Parathyroid adenoma (tissue), 2 donors: ENCODE data around the gene SUPT20HL1.
"Not testable (repeated sequence)": the region's sequence is repeated elsewhere in the genome, so short reads cannot be mapped to it uniquely, and the experiment has no call there.

Experiments
- H2AFZ ChIP-seq: fragments of 300-600 bp; sonication (generic); one replicate; pipeline ENCODE4 v1.7.0; 2017; ENCODE audit warnings: antibody characterized with exemption, mild to moderate bottlenecking
- H3K27ac ChIP-seq: fragments of 300-600 bp; sonication (generic); one replicate; pipeline ENCODE4 v1.7.0; 2017
- H3K27me3 ChIP-seq: fragments of 300-600 bp; sonication (generic); one replicate; pipeline ENCODE4 v1.7.0; 2017; ENCODE audit warnings: low read length; ENCODE audit not compliant: control insufficient read depth, insufficient read depth
- H3K36me3 ChIP-seq: fragments of 300-600 bp; sonication (generic); one replicate; pipeline ENCODE4 v1.7.0; 2017; ENCODE audit warnings: low read length; ENCODE audit not compliant: control insufficient read depth, insufficient read depth
- H3K4me1 ChIP-seq: fragments of 300-600 bp; sonication (generic); one replicate; pipeline ENCODE4 v1.7.0; 2017; ENCODE audit warnings: control low read depth
- H3K4me2 ChIP-seq: fragments of 300-600 bp; sonication (generic); one replicate; pipeline ENCODE4 v1.7.0; 2017; ENCODE audit warnings: low read length
- H3K4me3 ChIP-seq: fragments of 300-600 bp; sonication (generic); one replicate; pipeline ENCODE4 v1.7.0; 2017; ENCODE audit warnings: low read depth, low read length
- H3K79me2 ChIP-seq: fragments of 300-600 bp; sonication (generic); one replicate; pipeline ENCODE4 v1.7.0; 2017; ENCODE audit warnings: control low read depth
- H3K9ac ChIP-seq: fragments of 300-600 bp; sonication (generic); one replicate; pipeline ENCODE4 v1.7.0; 2017; ENCODE audit warnings: mild to moderate bottlenecking
- H3K9me3 ChIP-seq: fragments of 300-600 bp; sonication (generic); one replicate; pipeline ENCODE4 v1.7.0; 2017; ENCODE audit warnings: low read length; ENCODE audit not compliant: control insufficient read depth
- TF ChIP-seq, protein P1 (sequence below): fragments of 300-600 bp; sonication (generic); IDR thresholded peaks from one replicate; pipeline ENCODE4 v1.7.0; 2017; ENCODE audit warnings: antibody characterized with exemption, mild to moderate bottlenecking
- donor health status: primary hyperparathyroidism.

Gene SUPT20HL1

DNA sequence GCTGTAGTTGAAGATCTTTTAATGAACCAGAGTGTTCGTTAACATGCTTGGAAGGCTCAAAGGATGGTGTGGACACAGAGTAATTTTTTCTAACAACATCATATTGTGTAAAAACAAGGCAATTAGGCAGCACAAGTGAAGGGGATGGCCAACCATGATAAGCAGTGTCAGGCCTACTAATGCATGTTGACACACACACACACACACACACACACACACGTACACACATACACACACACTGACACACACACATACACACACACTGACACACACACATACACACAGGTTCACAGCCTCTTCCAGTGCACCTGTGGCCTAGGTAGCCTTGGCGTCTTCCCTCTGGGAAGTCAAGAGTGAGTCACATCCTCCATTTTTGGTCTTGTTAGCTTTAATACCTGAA, at the start of gene SUPT20HL1:
Gene SUPT20HL1 (plus strand): TSS at position 368 of the 400 bp plus-strand sequence. CDS start 2,122 bp downstream, outside the sequence.
- TF ChIP-seq, protein P1, sequence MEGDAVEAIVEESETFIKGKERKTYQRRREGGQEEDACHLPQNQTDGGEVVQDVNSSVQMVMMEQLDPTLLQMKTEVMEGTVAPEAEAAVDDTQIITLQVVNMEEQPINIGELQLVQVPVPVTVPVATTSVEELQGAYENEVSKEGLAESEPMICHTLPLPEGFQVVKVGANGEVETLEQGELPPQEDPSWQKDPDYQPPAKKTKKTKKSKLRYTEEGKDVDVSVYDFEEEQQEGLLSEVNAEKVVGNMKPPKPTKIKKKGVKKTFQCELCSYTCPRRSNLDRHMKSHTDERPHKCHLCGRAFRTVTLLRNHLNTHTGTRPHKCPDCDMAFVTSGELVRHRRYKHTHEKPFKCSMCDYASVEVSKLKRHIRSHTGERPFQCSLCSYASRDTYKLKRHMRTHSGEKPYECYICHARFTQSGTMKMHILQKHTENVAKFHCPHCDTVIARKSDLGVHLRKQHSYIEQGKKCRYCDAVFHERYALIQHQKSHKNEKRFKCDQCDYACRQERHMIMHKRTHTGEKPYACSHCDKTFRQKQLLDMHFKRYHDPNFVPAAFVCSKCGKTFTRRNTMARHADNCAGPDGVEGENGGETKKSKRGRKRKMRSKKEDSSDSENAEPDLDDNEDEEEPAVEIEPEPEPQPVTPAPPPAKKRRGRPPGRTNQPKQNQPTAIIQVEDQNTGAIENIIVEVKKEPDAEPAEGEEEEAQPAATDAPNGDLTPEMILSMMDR: no peak
- H3K79me2 ChIP-seq: no peaks in the 10 kb centered on the region
- H3K4me1 ChIP-seq: no peaks in the 10 kb centered on the region
- no peaks in the 10 kb centered on the region for H3K27me3 ChIP-seq
- no peak within 1 kb of the TSS for H3K9ac ChIP-seq
- no peaks in the 10 kb centered on the region for H3K9me3 ChIP-seq
- no peak within 1 kb of the TSS for H3K4me3 ChIP-seq
- no peak within 1 kb of the TSS for H3K4me2 ChIP-seq
- no peak within 1 kb of the TSS for H2AFZ ChIP-seq
- no peak within 1 kb of the TSS for H3K27ac ChIP-seq
- no peaks in the 10 kb centered on the region for H3K36me3 ChIP-seq

DNA sequence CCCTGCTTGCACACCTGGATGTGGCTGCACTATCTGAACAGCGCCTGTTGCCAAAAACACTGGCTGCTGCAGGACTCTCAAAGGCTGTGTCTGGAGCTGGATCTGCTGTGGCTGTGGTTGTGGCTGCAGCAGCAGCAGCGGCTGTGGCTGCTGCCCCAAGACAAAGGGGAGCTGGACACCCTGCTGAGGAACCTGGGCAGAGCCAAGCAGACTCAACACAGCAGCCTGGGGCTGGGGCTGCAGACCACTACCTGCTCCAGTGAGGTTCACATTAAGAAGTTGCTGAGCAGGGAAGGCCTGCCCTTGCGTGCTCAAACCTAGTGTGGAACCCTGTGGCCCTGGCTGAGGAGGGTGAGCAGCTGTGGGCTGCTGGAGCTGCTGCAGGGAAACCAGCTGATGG, 49.5 kb upstream of the SUPT20HL1 start:
- H3K4me2 ChIP-seq, H3K27ac ChIP-seq, H3K4me3 ChIP-seq, H3K9ac ChIP-seq, H3K4me1 ChIP-seq, H3K27me3 ChIP-seq, H3K9me3 ChIP-seq, H2AFZ ChIP-seq, H3K79me2 ChIP-seq, H3K36me3 ChIP-seq: not testable (repeated sequence)

DNA sequence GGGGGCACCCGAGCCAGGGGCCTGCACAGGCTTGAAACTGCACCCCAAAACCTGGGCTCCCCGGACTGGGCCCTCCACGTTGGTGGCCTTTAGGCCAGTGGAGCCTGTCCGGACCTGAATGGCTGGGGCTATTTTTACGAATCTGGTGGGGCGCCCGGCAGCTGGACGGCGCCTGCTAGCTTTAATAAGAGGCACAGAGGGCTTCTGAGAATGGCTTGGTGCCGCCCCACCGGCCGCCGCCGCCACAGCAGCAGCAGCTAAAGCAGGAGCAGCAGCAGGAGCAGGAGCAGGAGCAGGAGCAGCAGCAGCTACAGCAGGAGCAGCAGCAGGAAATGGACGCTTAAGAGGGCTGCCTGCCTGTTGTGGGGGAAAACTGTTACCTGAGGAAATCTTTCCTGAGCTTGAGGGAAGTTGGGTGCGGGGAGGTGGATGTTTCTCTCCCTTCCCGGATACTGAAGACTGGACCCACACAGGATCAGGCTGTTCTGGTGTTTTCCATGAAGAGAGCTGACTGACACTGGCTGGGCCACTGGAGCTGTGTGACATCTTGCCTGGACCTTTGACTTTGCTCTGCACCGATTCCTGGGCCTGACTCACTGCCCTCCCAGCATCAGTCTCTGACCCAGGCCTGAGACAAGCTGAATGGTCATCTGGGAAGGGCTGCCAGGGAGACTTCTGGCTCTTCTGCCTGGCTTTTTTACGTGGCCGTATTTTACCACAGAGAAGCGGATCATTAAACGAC, 48.8 kb upstream of the SUPT20HL1 start:
- not testable (repeated sequence) for H3K36me3 ChIP-seq, H3K9ac ChIP-seq, H3K27me3 ChIP-seq, H3K4me2 ChIP-seq, H2AFZ ChIP-seq, H3K27ac ChIP-seq, H3K4me1 ChIP-seq, H3K9me3 ChIP-seq, H3K4me3 ChIP-seq, H3K79me2 ChIP-seq

DNA sequence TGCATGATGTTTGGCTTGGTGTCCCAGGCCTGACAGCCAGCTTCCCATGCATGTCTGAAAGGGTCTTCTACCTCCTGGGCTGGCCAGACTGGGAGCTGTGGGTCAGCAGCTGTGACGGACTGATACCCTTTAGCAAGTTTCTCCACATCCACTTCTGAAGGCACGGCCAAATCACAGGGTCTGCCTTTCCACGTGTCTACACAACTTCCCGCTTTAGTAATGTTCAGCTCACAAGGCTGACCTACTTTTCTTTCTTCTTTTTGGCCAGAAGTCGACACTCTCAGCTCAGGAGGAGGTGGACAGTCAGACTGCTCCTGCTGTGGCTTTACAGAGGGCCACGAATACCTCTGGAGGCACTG, 48.2 kb upstream of the SUPT20HL1 start:
- H3K27me3 ChIP-seq, H2AFZ ChIP-seq, H3K9ac ChIP-seq, H3K4me2 ChIP-seq, H3K4me3 ChIP-seq, H3K9me3 ChIP-seq, H3K36me3 ChIP-seq, H3K4me1 ChIP-seq, H3K79me2 ChIP-seq, H3K27ac ChIP-seq: not testable (repeated sequence)

DNA sequence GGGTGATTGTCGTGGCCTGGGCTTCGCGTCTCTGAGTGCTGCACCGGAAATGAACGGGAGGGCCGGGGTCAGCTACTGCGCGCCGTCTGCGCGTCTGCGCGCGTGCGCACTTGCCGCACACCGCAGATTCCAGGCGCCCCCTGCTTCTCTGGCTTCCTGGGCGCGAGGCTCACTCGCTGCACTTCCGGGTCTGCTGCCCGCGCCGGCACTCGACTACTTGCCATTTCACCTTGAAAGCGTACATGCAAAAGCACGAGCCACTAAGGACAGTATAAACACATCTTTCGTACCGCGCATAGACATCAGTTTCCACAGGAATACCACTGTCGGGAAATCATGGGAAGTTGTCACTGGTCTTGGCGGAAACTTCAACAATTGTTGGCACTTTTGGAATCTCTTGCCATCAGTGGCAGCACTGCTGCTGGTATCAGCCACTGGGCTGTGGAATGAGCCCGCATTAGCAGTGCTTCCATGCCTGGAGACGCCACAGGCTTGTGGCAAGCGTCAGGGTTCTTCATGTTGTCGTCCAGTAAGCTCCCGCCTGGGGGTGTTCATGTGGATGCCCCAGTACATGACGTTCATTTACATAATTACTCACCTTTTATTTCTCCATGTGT, 46.3 kb upstream of the SUPT20HL1 start, which contains the start of gene SUPT20HL2:
Gene SUPT20HL2 (minus strand): TSS at position 51 of the 617 bp plus-strand sequence. CDS start 754 bp downstream, outside the sequence.
- no peak within 1 kb of the TSS for H3K4me2 ChIP-seq
- TF ChIP-seq, protein P1: no peak
- no peak within 1 kb of the TSS for H2AFZ ChIP-seq
- H3K9me3 ChIP-seq: no peaks in the 10 kb centered on the region
- no peak within 1 kb of the TSS for H3K9ac ChIP-seq
- H3K36me3 ChIP-seq: no peaks in the 10 kb centered on the region
- no peak within 1 kb of the TSS for H3K27ac ChIP-seq
- no peaks in the 10 kb centered on the region for H3K79me2 ChIP-seq
- H3K4me3 ChIP-seq: no peak within 1 kb of the TSS
- no peaks in the 10 kb centered on the region for H3K27me3 ChIP-seq
- no peaks in the 10 kb centered on the region for H3K4me1 ChIP-seq

DNA sequence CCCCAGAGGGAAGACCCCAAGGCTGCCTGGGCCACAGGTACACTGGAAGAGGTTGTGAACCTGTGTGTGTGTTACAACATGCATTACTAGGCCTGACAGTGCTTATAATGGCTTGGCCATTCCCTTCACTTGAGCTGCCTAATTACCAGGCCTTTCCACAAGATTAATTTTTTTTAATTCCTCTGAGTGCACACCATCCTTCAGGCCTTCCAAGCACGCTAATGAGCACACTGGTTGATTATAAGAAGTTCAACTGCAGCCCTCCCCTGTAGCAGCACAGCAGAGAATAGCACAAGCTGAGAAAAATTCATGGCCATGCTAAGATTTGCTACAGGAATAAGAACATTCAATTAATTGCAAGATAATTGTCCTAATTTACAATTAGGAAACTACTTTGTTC, 44.3 kb upstream of the SUPT20HL1 start:
- Histone ChIP-seq H3K4me1 (no peaks in the 10 kb centered on the region), H3K4me3 (no peak overlapping the region), H2AFZ (no peak overlapping the region), H3K9ac (no peak overlapping the region), H3K27me3 (no peaks in the 10 kb centered on the region), H3K79me2 (no peaks in the 10 kb centered on the region), H3K36me3 (no peaks in the 10 kb centered on the region), H3K4me2 (no peak overlapping the region), H3K9me3 (no peaks in the 10 kb centered on the region), H3K27ac (no peak overlapping the region)
- TF ChIP-seq, protein P1: no peak
